ENCODE measurements around the gene SFT2D2. TPM values are rescaled to one million over a fixed set of nuclear protein-coding genes. Genes with fewer than 3 reads are reported as not detected.

Gene SFT2D2
- total RNA-seq, 2 experiments from 2014 or later = 65.6 to 72.1 TPM

DNA sequence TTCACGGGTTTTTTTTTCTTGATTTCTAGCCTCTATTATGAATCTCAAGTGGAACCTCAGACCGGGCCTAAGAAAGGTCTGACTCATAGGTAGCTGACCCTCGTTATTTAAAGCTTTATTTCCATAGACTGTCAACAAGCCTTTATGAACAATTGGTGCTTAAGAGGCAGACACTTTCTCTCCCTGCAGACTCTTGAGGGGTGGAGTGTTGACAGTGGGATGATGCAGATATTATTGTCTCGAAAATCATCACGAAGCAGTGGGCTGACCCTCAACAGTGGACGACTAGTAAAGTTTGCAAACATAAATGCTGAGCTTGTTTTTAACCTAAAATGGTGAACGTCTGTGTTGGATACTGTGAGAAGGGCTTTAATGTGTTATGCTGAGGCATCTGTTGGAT lies 1.8 kb downstream of the SFT2D2 start:
- ChIA-PET CTCF (interaction anchor here (0.6 to 4.2 kb wide), 4 partner anchors 7 to 511 kb away, joined by 4 to 82 read pairs (median 12); no protein-coding TSS in a partner anchor), POLR2A (interaction anchor here (1.6 to 4.4 kb wide), 10 partner anchors 8 to 291 kb away, joined by 4 to 57 read pairs (median 6); partner anchors contain the start of genes DCAF6, MPC2 and TIPRL)

DNA sequence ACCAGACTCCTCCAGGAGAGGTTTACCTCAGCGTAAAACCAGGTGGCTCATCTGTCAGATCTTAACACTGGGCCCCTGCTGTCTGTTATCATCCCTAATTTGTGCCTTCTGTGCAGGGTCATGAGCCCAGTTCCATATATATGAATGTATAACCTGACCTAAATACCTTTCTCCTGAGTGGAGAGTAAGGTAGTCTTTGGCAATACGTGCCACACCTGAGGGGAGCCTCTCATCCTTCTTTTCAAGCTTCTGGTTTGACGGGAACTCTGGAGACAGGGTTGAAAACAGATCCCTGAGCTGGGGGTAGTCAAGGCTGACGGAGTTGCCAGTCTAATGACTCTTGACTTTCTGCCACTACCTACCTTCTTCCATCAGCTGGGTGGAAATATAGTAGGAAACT lies 4.1 kb downstream of the SFT2D2 start:
- Mint-ChIP-seq H3K27ac (no peak overlapping the region), H3K4me1 (peaks cover 64% of the 10 kb centered on the region), H3K36me3 (ENCODE audit: low read depth) (peaks cover 73% of the 10 kb centered on the region), H3K27me3 (no peaks in the 10 kb centered on the region), H3K4me3 (no peak overlapping the region), H3K9me3 (no peaks in the 10 kb centered on the region)
- CTCF ChIA-PET = no interaction called here
- no peak for DNase-seq
- POLR2A ChIA-PET = interaction anchor here (1.0 kb wide), 1 partner anchor 12 kb away, joined by 3 read pairs; no protein-coding TSS in a partner anchor

More for the DNA sequence above, 1.8 kb downstream of the SFT2D2 start:
- peak overlapping the region; percentile 84 for H3K27ac Mint-ChIP-seq
- H3K4me1 Mint-ChIP-seq = peaks cover 62% of the 10 kb centered on the region
- H3K36me3 Mint-ChIP-seq (ENCODE audit: low read depth) = peaks cover 53% of the 10 kb centered on the region
- peak overlapping the region; percentile 95 for H3K4me3 Mint-ChIP-seq
- H3K9me3 Mint-ChIP-seq = peaks cover 2% of the 10 kb centered on the region
- peaks cover 8% of the 10 kb centered on the region for H3K27me3 Mint-ChIP-seq
- DNase-seq = no peak

DNA sequence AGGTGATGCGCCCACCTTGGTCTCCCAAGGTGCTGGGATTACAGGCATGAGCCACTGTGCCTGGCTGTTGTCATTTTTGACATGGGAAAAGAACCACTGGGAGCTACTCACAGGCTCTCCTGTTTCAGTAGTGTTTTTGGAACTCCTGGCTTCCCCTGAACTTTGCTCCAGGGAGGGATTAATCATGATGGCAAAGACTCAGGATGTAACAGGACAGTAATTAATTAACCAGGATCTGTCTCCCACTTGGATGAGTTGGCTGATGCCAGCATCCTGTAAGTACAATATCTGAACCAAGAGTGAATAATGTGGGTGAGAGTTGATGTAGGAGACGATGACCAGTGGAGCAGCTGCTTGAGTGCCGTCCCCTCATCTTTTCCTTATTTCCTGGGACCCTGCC lies 4.9 kb downstream of the SFT2D2 start:
- CTCF ChIA-PET = no interaction called here
- H3K27me3 Mint-ChIP-seq = no peaks in the 10 kb centered on the region

DNA sequence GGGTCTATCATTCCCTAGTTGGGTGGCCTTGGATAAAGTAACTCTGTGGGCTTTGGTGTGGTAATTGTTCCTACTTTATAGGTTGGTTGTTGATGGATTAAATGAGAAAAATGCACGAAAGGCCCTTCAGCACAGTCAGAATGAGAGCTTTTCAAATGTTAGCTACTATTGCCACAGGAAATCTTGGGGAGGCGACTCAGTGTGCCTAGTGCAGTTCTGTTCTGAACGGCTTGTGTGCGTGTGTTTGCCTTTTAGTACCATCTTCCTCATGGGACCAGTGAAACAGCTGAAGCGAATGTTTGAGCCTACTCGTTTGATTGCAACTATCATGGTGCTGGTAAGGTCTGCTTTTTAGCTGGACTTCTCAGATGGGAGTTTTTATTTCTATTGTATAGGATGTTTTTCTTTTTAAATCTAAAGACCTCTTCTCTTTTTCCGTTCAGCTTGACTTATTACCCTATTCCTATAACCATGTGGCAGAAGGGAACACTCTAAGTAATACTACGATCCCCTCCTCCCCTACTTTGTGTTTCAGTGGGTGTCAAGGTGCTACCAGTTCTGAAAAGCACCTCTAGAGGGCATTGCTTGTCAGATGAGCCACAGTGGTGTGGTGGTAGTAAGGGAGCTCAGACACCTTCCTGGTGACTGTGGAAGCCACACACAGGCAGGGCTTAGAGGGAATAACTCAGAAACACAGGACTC lies 9.2 kb downstream of the SFT2D2 start:
- peak; percentile 65 for DNase-seq
- H3K27ac Mint-ChIP-seq = peak overlapping the region; percentile 68
- CTCF ChIA-PET = interaction anchor here (0.5 to 6.8 kb wide), 41 partner anchors 9 to 1563 kb away, joined by 3 to 82 read pairs (median 4); partner anchors contain the start of genes SFT2D2 and TIPRL
- H3K9me3 Mint-ChIP-seq = no peaks in the 10 kb centered on the region
- peaks cover 88% of the 10 kb centered on the region for H3K36me3 Mint-ChIP-seq (ENCODE audit: low read depth)
- H3K4me1 Mint-ChIP-seq = peaks cover 64% of the 10 kb centered on the region
- POLR2A ChIA-PET = interaction anchor here (0.9 to 2.8 kb wide), 8 partner anchors 8 to 301 kb away, joined by 3 to 57 read pairs (median 4); partner anchors contain the start of gene SFT2D2
- no peaks in the 10 kb centered on the region for H3K27me3 Mint-ChIP-seq
- no peak overlapping the region for H3K4me3 Mint-ChIP-seq

More for the DNA sequence above, 4.9 kb downstream of the SFT2D2 start:
- H3K9me3 Mint-ChIP-seq = no peaks in the 10 kb centered on the region
- peaks cover 80% of the 10 kb centered on the region for H3K36me3 Mint-ChIP-seq (ENCODE audit: low read depth)
- DNase-seq = no peak
- no peak overlapping the region for H3K27ac Mint-ChIP-seq
- peaks cover 66% of the 10 kb centered on the region for H3K4me1 Mint-ChIP-seq
- POLR2A ChIA-PET = interaction anchor here (1.0 to 1.7 kb wide), 2 partner anchors 11 to 295 kb away, joined by 3 to 4 read pairs; no protein-coding TSS in a partner anchor
- H3K4me3 Mint-ChIP-seq = no peak overlapping the region

DNA sequence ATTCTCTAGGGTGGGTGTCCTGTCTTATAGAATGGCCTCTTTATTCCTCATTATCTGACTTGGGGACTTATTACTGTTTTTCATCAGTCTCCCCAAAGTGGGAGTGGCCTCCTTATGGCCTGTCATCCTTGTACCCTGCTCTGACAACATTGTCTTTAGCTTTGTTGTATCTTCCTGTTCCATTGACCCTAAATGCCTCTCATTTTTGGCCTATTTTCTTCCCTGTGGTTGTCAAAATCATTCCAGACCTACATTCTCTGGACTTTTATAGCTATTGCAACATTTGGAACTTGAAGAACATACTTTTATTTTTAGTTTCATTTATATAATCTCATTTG lies 9.7 kb downstream of the SFT2D2 start:
- H3K9me3 Mint-ChIP-seq = no peaks in the 10 kb centered on the region
- ChIA-PET POLR2A (interaction anchor here (0.9 to 2.8 kb wide), 8 partner anchors 9 to 300 kb away, joined by 3 to 57 read pairs (median 4); partner anchors contain the start of gene SFT2D2), CTCF (interaction anchor here (0.5 to 6.8 kb wide), 37 partner anchors 8 to 1562 kb away, joined by 3 to 82 read pairs (median 5); partner anchors contain the start of genes SFT2D2 and TIPRL)
- H3K4me3 Mint-ChIP-seq = no peak overlapping the region
- DNase-seq = no peak
- peaks cover 64% of the 10 kb centered on the region for H3K4me1 Mint-ChIP-seq
- H3K27me3 Mint-ChIP-seq = no peaks in the 10 kb centered on the region
- H3K27ac Mint-ChIP-seq = peak overlapping the region; percentile 68
- H3K36me3 Mint-ChIP-seq (ENCODE audit: low read depth) = peaks cover 91% of the 10 kb centered on the region

DNA sequence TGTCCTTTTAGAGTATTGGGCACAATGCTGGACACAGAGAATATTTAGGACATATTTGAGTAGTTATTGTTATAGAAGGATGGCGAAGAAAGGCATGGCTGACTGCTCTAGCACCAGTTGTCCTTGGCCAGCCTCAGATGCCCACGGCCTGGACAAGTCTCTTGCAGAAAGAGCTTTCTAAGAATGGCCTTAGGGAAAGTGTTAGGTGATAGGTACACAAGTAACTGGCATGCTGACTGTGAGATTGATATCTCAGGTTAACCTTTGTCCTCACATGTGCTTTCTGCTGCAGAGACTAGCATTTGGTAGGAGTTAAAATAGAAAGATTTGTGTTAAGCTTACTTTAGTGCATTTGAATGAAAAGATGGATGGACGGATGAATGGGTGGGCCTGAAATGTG lies 10.1 kb downstream of the SFT2D2 start:
- peak overlapping the region; percentile 68 for H3K27ac Mint-ChIP-seq
- H3K4me3 Mint-ChIP-seq = no peak overlapping the region
- DNase-seq = no peak
- POLR2A ChIA-PET = interaction anchor here (0.9 to 2.8 kb wide), 7 partner anchors 9 to 300 kb away, joined by 3 to 57 read pairs (median 4); partner anchors contain the start of gene SFT2D2
- CTCF ChIA-PET = interaction anchor here (0.5 to 6.8 kb wide), 36 partner anchors 8 to 1562 kb away, joined by 3 to 82 read pairs (median 5); partner anchors contain the start of genes SFT2D2 and TIPRL
- no peaks in the 10 kb centered on the region for H3K27me3 Mint-ChIP-seq
- peaks cover 62% of the 10 kb centered on the region for H3K4me1 Mint-ChIP-seq
- no peaks in the 10 kb centered on the region for H3K9me3 Mint-ChIP-seq
- H3K36me3 Mint-ChIP-seq (ENCODE audit: low read depth) = peaks cover 91% of the 10 kb centered on the region

DNA sequence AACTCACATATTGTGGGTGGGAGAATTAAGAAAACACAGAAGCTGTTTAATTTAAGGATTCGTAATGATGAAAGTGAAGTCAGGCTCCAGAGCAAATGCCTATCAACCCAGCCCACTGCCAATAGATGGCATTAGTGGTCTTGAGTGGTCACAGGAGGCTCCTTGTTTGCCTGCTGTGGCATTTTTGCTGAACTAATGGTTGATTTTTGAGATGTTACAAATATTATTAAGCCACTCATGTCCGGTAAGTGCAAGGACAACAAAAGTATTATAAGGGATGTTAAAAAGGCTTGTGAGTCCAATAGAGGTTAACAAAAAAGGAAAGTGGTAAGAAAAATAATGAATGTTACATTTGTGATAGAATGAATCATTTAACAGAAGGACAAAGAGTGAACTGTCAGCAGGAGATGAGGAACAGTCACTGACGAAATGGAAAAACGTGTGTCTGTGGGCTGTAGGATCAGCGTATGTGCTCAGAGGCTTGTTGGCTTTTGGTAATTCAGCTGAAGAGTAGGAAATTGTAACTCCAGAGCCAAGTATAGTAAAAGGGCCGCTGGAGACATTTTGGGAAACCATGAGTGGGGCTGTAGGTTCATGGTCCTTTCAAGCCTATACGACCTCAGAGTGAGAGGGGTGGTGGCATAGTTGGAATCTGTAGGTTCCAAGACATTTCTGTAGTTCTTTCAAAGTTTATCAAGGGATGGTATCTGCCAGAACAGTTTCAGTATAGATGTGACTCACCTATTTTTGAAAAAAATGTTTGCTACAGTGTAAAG lies 11.2 kb downstream of the SFT2D2 start:
- Mint-ChIP-seq H3K27ac (peak overlapping the region; percentile 70), H3K36me3 (ENCODE audit: low read depth) (peaks cover 91% of the 10 kb centered on the region), H3K4me3 (peak overlapping the region; percentile 12), H3K9me3 (no peaks in the 10 kb centered on the region), H3K27me3 (no peaks in the 10 kb centered on the region), H3K4me1 (peaks cover 53% of the 10 kb centered on the region)
- CTCF ChIA-PET = interaction anchor here (0.7 to 6.8 kb wide), 6 partner anchors 19 to 1113 kb away, joined by 3 to 80 read pairs (median 3); no protein-coding TSS in a partner anchor
- peak; percentile 44 for DNase-seq
- POLR2A ChIA-PET = interaction anchor here (0.6 to 5.1 kb wide), 7 partner anchors 9 to 172 kb away, joined by 3 to 35 read pairs (median 3); partner anchors contain the start of gene SFT2D2

DNA sequence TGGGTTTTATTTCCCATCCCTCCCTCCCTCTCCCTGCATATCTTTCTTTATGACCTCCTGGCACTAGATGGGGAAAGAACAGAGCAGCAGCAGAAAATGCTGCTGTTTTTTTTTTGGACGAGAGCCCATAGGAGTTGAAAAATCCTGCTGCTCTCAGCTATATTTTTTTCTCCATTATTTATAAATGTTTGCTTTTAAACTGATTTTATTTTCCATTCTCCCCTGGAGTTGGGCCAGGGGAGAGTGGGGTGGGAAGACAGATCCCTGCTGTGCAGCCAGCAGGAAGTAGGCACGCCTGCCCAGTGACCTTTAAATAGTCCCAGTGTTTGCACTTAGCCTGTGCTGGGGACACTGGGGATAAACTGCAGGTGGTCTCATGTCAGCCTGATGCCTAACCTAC lies 17.4 kb downstream of the SFT2D2 start:
- H3K4me3 Mint-ChIP-seq = no peak overlapping the region
- POLR2A ChIA-PET = interaction anchor here (1.3 to 1.8 kb wide), 2 partner anchors 11 to 16 kb away, joined by 3 to 5 read pairs; no protein-coding TSS in a partner anchor
- no peak for DNase-seq
- peaks cover 93% of the 10 kb centered on the region for H3K36me3 Mint-ChIP-seq (ENCODE audit: low read depth)
- H3K9me3 Mint-ChIP-seq = no peaks in the 10 kb centered on the region
- H3K4me1 Mint-ChIP-seq = peaks cover 41% of the 10 kb centered on the region
- CTCF ChIA-PET = interaction anchor here (1.7 to 1.8 kb wide), 2 partner anchors 8 to 10 kb away, joined by 4 to 8 read pairs; no protein-coding TSS in a partner anchor
- no peak overlapping the region for H3K27ac Mint-ChIP-seq
- H3K27me3 Mint-ChIP-seq = no peaks in the 10 kb centered on the region

DNA sequence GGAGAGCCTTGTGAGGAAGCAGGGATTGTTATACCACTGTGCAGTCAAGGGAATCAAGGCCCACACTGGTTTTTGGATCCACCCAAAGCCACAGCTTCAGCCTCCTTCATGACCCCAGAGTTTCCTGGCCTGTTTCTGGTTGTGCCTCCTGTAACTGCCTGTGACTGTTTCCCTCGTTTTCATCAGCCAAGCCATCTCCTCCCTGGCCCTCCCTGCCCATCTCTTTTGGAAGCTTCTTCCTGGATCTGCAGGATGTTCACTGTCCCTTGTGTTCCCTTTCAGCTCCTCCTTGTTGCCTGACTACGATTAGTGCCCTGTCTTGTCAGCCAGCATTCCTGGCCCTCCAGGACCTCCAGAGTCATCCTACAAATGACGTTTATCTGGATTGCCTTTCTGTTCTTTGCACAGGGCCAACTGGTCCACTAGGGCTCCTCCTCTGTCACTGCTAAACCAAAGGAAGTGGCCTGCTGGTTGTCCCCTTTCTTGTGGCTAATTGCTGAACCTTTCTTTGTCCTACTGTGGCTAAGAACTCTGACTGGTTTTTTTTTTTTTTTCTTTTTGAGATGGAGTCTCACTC lies 17.9 kb downstream of the SFT2D2 start:
- ChIA-PET CTCF (interaction anchor here (1.7 kb wide), 1 partner anchor 9 kb away, joined by 8 read pairs; no protein-coding TSS in a partner anchor), POLR2A (interaction anchor here (1.3 to 1.8 kb wide), 2 partner anchors 11 to 17 kb away, joined by 3 to 5 read pairs; no protein-coding TSS in a partner anchor)
- Mint-ChIP-seq H3K36me3 (ENCODE audit: low read depth) (peaks cover 95% of the 10 kb centered on the region), H3K27me3 (no peaks in the 10 kb centered on the region), H3K4me3 (no peak overlapping the region), H3K9me3 (no peaks in the 10 kb centered on the region), H3K4me1 (peaks cover 40% of the 10 kb centered on the region), H3K27ac (peak overlapping the region; percentile 62)
- peak; percentile 36 for DNase-seq

DNA sequence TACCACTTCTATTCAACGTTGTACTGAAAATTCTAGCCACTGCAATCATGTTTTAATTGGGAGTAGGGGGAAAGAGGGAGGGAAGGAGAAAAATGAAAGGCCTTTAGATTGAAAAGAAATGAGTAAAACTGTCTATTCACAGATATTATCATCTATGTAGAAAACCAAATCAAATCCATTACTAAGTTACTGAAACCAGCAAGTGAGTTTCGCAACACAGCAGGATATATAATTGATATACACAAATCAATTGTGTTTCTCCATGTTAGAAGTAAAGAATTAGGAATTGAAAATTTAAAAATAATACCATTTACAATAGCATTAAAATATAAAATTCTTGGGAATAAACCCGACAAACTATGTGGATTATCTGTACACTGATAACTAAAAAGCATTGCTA lies 19.2 kb downstream of the SFT2D2 start:
- no peaks in the 10 kb centered on the region for H3K27me3 Mint-ChIP-seq
- peaks cover 95% of the 10 kb centered on the region for H3K36me3 Mint-ChIP-seq (ENCODE audit: low read depth)
- no peaks in the 10 kb centered on the region for H3K9me3 Mint-ChIP-seq
- DNase-seq = no peak
- H3K4me1 Mint-ChIP-seq = peaks cover 40% of the 10 kb centered on the region
- ChIA-PET POLR2A (interaction anchor here (0.9 to 1.0 kb wide), 2 partner anchors 13 to 19 kb away, joined by 3 read pairs; partner anchors contain the start of gene SFT2D2), CTCF (interaction anchor here (1.8 kb wide), 2 partner anchors 10 to 12 kb away, joined by 5 to 15 read pairs; no protein-coding TSS in a partner anchor)
- H3K4me3 Mint-ChIP-seq = no peak overlapping the region
- no peak overlapping the region for H3K27ac Mint-ChIP-seq

DNA sequence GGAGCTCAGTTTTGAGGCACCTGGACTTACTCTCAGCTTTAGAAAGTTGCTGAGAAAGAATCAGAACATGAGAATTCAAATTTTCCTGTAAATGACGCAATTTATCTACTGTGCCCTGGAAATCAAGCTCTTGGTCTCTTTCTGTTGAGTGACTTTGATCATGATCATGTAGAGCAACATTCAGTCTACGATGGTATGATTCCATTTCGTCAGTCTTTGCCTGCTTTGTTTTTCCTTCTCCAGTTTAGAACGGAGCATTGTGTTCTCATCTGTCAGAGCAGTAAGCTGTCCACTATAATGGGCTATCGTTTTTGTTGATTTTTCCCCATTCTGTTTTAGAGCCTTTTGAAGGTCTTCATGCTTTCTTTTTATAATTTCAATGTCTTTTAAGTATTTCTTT lies 20.7 kb downstream of the SFT2D2 start:
- H3K4me1 Mint-ChIP-seq = peaks cover 40% of the 10 kb centered on the region
- no peak overlapping the region for H3K4me3 Mint-ChIP-seq
- no peaks in the 10 kb centered on the region for H3K9me3 Mint-ChIP-seq
- H3K27me3 Mint-ChIP-seq = no peaks in the 10 kb centered on the region
- H3K27ac Mint-ChIP-seq = no peak overlapping the region
- CTCF ChIA-PET = interaction anchor here (1.8 kb wide), 2 partner anchors 11 kb away, joined by 5 to 15 read pairs; no protein-coding TSS in a partner anchor
- POLR2A ChIA-PET = interaction anchor here (1.1 to 1.7 kb wide), 2 partner anchors 9 to 20 kb away, joined by 5 read pairs; partner anchors contain the start of gene SFT2D2
- DNase-seq = no peak
- peaks cover 94% of the 10 kb centered on the region for H3K36me3 Mint-ChIP-seq (ENCODE audit: low read depth)
